Measurements from ENCODE around the gene SLC52A1. TPM values are rescaled to one million over a fixed set of nuclear protein-coding genes. Genes with fewer than 3 reads are reported as not detected.

The SLC52A1 gene
- total RNA-seq, result 0.28 TPM in 1 of 2 replicates, not detected in the other

DNA sequence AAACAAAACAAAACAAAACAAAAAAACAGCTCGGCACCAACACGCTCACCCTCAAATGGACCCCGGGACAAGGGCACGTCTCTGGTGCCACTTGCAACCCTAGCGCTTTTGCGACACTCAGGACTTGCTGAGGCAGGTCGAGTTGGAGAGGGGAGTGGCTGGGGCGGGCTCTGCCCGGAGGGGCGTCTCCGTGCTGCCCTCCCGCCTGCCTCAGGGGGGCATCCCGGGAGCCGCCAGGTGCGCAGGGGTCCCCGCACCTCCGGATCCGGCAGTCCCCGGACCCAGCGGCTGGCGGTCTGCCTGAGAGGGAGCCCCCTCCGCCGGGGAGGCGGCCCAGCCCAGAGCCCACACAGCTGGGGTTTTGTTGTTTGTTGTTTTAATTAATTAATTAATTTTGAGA lies at the start of gene SLC52A1:
Gene SLC52A1 (minus strand): TSS at position 112 of the 400 bp plus-strand sequence. CDS start 820 bp downstream, outside the sequence.

DNA sequence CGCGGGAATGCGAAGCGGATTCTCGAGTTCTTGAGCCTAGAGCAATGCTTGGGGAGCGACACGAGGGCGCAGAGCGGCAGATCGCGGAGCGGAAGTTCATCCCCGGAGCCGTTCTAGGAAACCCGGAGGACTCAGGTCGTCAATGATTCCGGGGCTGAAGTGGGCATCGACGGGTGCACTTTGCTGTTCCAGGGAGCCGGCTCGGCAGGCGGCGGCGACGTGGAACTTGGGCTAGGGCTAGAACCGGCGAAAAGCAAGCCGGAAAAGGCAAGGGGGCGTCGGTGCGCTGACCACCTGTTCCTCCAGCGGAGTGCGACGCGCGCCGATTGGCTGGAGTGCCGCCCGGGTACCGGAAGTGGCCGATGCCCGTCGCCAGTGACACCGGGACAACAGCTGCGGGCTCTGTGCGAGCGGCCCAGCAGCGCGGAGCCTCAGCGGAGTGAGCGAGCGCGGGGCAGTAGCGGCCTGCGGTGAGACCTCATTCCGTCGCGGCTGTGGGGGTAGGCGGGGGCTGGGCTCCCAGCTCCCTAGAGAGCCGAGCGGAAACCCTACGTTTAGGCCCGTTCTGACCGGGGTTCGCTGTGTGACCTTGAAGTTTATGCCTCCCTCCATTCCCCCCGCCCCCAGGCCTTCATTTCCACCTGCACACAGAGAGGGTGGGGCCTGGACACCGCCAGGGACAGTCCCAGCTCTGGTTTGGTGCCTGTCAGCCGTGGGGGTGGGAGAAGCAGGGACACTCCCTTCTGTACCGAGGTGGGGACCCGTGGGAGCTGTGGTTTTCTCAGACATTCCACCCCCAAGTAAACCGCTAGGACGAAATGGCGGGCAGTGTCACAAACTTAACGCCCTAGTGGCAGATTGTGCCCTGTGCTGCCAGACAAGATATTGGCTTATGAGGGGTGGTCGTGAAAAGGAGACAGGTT lies 43.1 kb upstream of the SLC52A1 start, which contains the start of gene ZFP3:
Gene ZFP3 (plus strand): TSS at position 362 of the 923 bp plus-strand sequence. CDS start 13,038 bp downstream, outside the sequence.

DNA sequence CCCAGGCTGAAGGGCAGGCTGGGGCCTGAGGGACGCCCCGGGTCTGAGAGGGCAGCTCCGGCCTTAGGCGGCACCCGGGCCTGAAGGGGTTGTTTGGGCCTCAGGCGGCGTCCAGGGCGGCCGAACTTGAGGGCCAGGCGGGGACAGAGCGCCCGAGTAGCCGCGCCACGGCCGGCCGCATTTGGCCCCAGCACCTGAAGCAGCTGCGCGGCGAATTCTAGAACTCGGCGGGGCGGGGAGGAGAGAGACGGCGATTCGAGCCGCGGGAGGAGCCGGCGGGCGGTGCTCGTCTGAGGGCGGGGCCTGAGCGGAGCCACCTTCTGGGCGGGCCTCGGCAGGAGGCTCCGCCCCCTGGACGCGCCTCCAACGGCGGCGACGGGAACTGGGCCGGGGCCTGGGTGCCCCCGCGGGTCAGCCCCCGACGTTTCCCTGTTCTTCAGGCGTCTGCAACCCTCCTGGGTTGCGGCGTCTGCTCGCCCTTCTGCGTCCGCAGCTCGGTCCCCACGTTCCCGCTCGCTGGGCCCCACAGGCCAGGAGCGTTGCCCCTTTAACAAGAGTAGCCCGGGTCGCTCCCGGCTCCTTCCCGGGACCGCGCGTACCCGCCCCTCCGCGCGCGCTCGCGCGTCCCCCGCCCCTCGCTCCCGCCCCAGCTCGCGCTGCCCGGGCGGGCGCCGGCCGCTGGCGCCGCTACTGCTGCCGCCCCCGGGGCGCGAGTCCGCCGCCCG lies 37.8 kb downstream of the SLC52A1 start, which contains the start of the genes INCA1 and KIF1C:
Gene INCA1 (minus strand): TSS at position 221 of the 725 bp plus-strand sequence. CDS start 3,085 bp downstream, outside the sequence.
Gene KIF1C (plus strand): TSS at position 649 of the 725 bp plus-strand sequence. CDS start 2,297 bp downstream, outside the sequence.

DNA sequence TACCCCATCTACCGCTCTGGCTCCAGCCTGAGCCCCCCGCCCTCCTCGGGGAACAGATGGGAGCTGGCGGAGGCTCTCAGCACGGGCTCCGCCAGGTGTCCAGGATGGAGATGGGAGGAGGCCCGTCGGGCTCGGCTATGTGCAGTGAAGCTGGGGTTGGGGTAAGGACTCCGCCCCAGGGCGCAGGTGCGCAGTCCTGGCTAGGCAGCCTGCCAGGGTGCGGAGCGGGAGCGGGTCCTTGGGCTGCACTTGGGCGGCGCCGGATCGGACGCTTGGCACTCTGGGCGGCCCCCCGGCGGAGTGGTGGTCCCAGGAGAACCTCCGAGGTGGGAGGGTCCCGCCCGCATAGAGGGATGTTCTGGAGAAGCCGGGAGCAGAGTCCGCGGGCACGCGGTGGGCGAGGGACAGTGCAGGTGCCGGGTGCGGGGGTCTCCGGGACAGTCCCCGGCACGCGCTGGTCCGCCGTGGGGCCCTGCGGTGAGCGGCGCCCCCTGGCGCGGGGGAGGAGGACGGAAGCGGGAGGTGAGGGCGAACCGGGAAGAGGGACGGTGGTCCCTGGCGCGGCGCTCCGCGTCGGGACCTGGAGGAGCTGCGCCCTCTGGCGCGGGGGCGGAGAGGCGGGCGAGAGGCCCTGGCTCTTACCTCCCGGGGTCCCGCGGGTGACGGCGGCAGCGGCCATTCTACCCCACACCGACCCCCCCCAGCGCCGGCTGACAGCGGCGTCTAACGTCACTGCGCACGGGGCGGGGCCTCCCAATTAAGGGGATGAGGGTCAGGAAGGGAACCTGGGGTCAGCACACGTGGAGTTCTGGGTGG lies 48.1 kb downstream of the SLC52A1 start, which contains the start of gene CAMTA2:
Gene CAMTA2 (minus strand): TSS at position 725 of the 816 bp plus-strand sequence. CDS start 1,453 bp downstream, outside the sequence.

Other genes starting within 250 kb of the SLC52A1 start
- gene VMO1, start 249.1 kb downstream of the SLC52A1 start, total RNA-seq, result 0.38 TPM in 1 of 2 replicates, not detected in the other
- gene GLTPD2, start 246.5 kb downstream of the SLC52A1 start, total RNA-seq, result 0.19 and 0.28 TPM in 2 replicates
- 95.3 and 252 TPM in 2 replicates for gene PSMB6, start 239.3 kb downstream of the SLC52A1 start, total RNA-seq
- gene PLD2, start 228.3 kb downstream of the SLC52A1 start, total RNA-seq, result 7.7 and 9.6 TPM in 2 replicates
- gene MINK1, start 202.1 kb downstream of the SLC52A1 start, total RNA-seq, result 24.7 and 27.6 TPM in 2 replicates
- 2.5 and 5.9 TPM in 2 replicates for gene C17orf107, start 135.9 kb downstream of the SLC52A1 start, total RNA-seq
- gene CHRNE, start 132.3 kb downstream of the SLC52A1 start, total RNA-seq, result 0.19 and 0.56 TPM in 2 replicates
- gene GP1BA, start 103.1 kb downstream of the SLC52A1 start, total RNA-seq, result not detected in 2 replicates
- 50.2 and 74.0 TPM in 2 replicates for gene SLC25A11, start 95.4 kb downstream of the SLC52A1 start, total RNA-seq
- gene RNF167, start 95.2 kb downstream of the SLC52A1 start, total RNA-seq, result 15.5 and 40.6 TPM in 2 replicates
- 295 and 524 TPM in 2 replicates for gene PFN1, start 86.9 kb downstream of the SLC52A1 start, total RNA-seq
- 3.4 and 3.5 TPM in 2 replicates for gene ENO3, start 84.3 kb downstream of the SLC52A1 start, total RNA-seq
- 35.0 and 63.8 TPM in 2 replicates for gene SPAG7, start 67.6 kb downstream of the SLC52A1 start, total RNA-seq
- gene CAMTA2, start 47.8 kb downstream of the SLC52A1 start, total RNA-seq, result 2.9 and 3.4 TPM in 2 replicates
- 0.19 and 0.28 TPM in 2 replicates for gene INCA1, start 37.9 kb downstream of the SLC52A1 start, total RNA-seq
- gene KIF1C, start 37.5 kb downstream of the SLC52A1 start, total RNA-seq, result 67.7 and 90.5 TPM in 2 replicates
- 1.7 and 2.0 TPM in 2 replicates for gene ZFP3, start 43.0 kb upstream of the SLC52A1 start, total RNA-seq
- gene ZNF232, start 76.5 kb upstream of the SLC52A1 start, total RNA-seq, result 6.3 and 6.5 TPM in 2 replicates
- under 0.01 TPM in 1 of 2 replicates, not detected in the other for gene USP6, start 80.6 kb upstream of the SLC52A1 start, total RNA-seq
- 8.2 and 12.1 TPM in 2 replicates for gene ZNF594, start 156.4 kb upstream of the SLC52A1 start, total RNA-seq
- not detected in 2 replicates for gene SCIMP, start 199.4 kb upstream of the SLC52A1 start, total RNA-seq
- gene RABEP1, start 246.9 kb upstream of the SLC52A1 start, total RNA-seq, result 49.3 and 54.4 TPM in 2 replicates